GM21723 (cell line): ENCODE data around the gene OR10A3.
"Not testable (repeated sequence)": the region's sequence is repeated elsewhere in the genome, so short reads cannot be mapped to it uniquely, and the experiment has no call there.

Source experiments
- ATAC-seq: cut with Tn5 transposase; IDR thresholded peaks from one replicate; pipeline ENCODE4 v1.9.1; 2021; ENCODE audit warnings: mild to moderate bottlenecking, moderate library complexity; ENCODE audit not compliant: unreplicated experiment

The OR10A3 gene

GRCh38 chr11:7941608-7942007 is at the start of gene OR10A3:
Gene OR10A3, minus strand, starts transcription at chr11:7941708. Its CDS starts 2,188 bp downstream, at chr11:7939520.
- no peak for ATAC-seq

GRCh38 chr11:7987560-7987883 is 46.0 kb upstream of the OR10A3 start:
- not testable (repeated sequence) for ATAC-seq

- ATAC-seq, result peak; percentile 97
Observed at GRCh38 chr11:7986768-7987559, 45.5 kb upstream of the OR10A3 start, which contains the start of gene EIF3F. Gene EIF3F, plus strand, starts transcription at chr11:7987337. Its CDS starts 16 bp downstream, at chr11:7987353.

- ATAC-seq, result no peak
Observed at GRCh38 chr11:7983832-7984590, 42.5 kb upstream of the OR10A3 start.

- no peak for ATAC-seq
Observed at GRCh38 chr11:7982582-7983119, 41.1 kb upstream of the OR10A3 start.

- ATAC-seq, result no peak
Observed at GRCh38 chr11:7981619-7982157, 40.2 kb upstream of the OR10A3 start.

GRCh38 chr11:7977232-7977917 is 35.9 kb upstream of the OR10A3 start:
- ATAC-seq, result no peak

- no peak for ATAC-seq
Observed at GRCh38 chr11:7974668-7975067, 33.2 kb upstream of the OR10A3 start.

GRCh38 chr11:7973011-7973410 is 31.5 kb upstream of the OR10A3 start:
- ATAC-seq, result no peak

- no peak for ATAC-seq
Observed at GRCh38 chr11:7971846-7972245, 30.3 kb upstream of the OR10A3 start.

- ATAC-seq, result no peak
Observed at GRCh38 chr11:7969756-7970646, 28.5 kb upstream of the OR10A3 start.

- no peak for ATAC-seq
Observed at GRCh38 chr11:7968686-7969085, 27.2 kb upstream of the OR10A3 start.

GRCh38 chr11:7967826-7968225 is 26.3 kb upstream of the OR10A3 start:
- no peak for ATAC-seq

GRCh38 chr11:7967097-7967496 is 25.6 kb upstream of the OR10A3 start:
- ATAC-seq, result no peak

- ATAC-seq, result no peak
Observed at GRCh38 chr11:7965386-7965785, 23.9 kb upstream of the OR10A3 start, which contains the start of gene NLRP10. Gene NLRP10, minus strand, starts transcription at chr11:7965447. Its CDS starts 1,952 bp downstream, at chr11:7963495.

- ATAC-seq, result no peak
Observed at GRCh38 chr11:7964873-7965272, 23.4 kb upstream of the OR10A3 start.

GRCh38 chr11:7964261-7964660 is 22.8 kb upstream of the OR10A3 start:
- no peak for ATAC-seq

- ATAC-seq, result no peak
Observed at GRCh38 chr11:7955191-7955590, 13.7 kb upstream of the OR10A3 start.

- ATAC-seq, result no peak
Observed at GRCh38 chr11:7949934-7950333, 8.4 kb upstream of the OR10A3 start.

- ATAC-seq, result no peak
Observed at GRCh38 chr11:7944123-7944522, 2.6 kb upstream of the OR10A3 start.
